Suprapubic skin (tissue), 4 donors: ENCODE data around the gene MYEOV. TPM values are rescaled to one million over a fixed set of nuclear protein-coding genes. Genes with fewer than 3 reads are reported as not detected.
A peak's percentile ranks its signal among the peaks of the same experiment; 100 is the strongest.

Experiments
- DNase-seq, 2 donors: peaks; one replicate each; pipeline ENCODE4 v3.0.0-alpha.2; 2019; ENCODE audit warnings: low spot score in 2 of 2
- H3K27ac ChIP-seq: fragments of 200-600 bp; sonication (generic); one replicate; pipeline ENCODE4 v1.5.1; 2019
- H3K27me3 ChIP-seq: fragments of 200-600 bp; sonication (generic); one replicate; pipeline ENCODE4 v1.5.1; 2019
- H3K36me3 ChIP-seq: fragments of 200-600 bp; sonication (generic); one replicate; pipeline ENCODE4 v1.5.1; 2019
- H3K4me1 ChIP-seq: fragments of 200-600 bp; sonication (generic); one replicate; pipeline ENCODE4 v1.5.1; 2019
- H3K4me3 ChIP-seq: fragments of 200-600 bp; sonication (generic); one replicate; pipeline ENCODE4 v1.5.1; 2019; ENCODE audit warnings: mild to moderate bottlenecking
- H3K9me3 ChIP-seq: fragments of 200-600 bp; sonication (generic); one replicate; pipeline ENCODE4 v1.5.1; 2019
- EP300 ChIP-seq: sonication (generic); formaldehyde crosslinking; IDR thresholded peaks from one replicate; pipeline ENCODE4 v1.6.1; 2017; ENCODE audit warnings: antibody characterized with exemption
- POLR2A ChIP-seq, 2 donors: fragments of 450-650 bp; IDR thresholded peaks; one replicate each; pipeline ENCODE4 v1.6.1; 2017; ENCODE audit warnings: antibody characterized with exemption in 2 of 2, mild to moderate bottlenecking in 2 of 2, moderate library complexity in 2 of 2
- POLR2AphosphoS5 ChIP-seq, 3 donors: sonication (generic); formaldehyde crosslinking; IDR thresholded peaks; one replicate each; pipeline ENCODE4 v1.6.1; 2017; ENCODE audit warnings: antibody characterized with exemption in 3 of 3
- whole genome bisulfite sequencing: methylation state at CpG from one replicate; pipeline ENCODE4 v1.1.5; 2018; 5-methylcytosine and 5-hydroxymethylcytosine counted together
- total RNA-seq, 4 donors: library from RNA; depleted of rRNA; stranded (reverse); fragments of >200 nt; gene quantifications; one replicate each; pipeline ENCODE4 v1.1.0, GENCODE V29; 2016
- TF ChIP-seq, protein P1 (sequence below), 2 donors: fragments of 200-600 bp in 1 of 2; fragments of 450-650 bp in 1 of 2; sonication (generic) in 1 of 2; IDR thresholded peaks; one replicate each; pipeline ENCODE4 v1.5.1; 2016 to 2019; ENCODE audit warnings: antibody characterized with exemption in 2 of 2, mild to moderate bottlenecking in 1 of 2, moderate library complexity in 1 of 2

The MYEOV gene
- total RNA-seq, 4 donors from 2014 or later, result 9.9 to 25.6 (median 15.8) TPM

DNA sequence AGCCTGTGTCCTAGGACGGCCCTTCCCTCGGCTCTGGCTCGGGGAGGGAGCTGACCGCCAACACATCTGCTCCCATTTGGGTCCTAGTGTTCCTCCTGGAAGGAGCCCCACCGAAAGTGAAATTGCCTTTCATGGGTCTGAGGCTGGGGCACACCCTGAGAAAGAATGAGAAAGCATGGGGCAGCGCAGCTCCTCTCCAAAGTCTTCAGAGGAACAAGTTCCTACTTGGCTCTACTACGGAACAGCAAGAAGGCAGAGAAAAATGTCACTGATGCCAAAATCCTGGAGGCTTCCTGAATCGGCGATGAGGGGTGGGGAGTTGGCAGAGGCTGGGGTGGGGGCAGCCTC is 41.5 kb upstream of the MYEOV start:
- Histone ChIP-seq H3K36me3 (no peaks in the 10 kb centered on the region), H3K4me1 (peaks cover 21% of the 10 kb centered on the region), H3K27me3 (no peaks in the 10 kb centered on the region), H3K9me3 (peaks cover 10% of the 10 kb centered on the region), H3K4me3 (peak overlapping the region; percentile 3), H3K27ac (peak overlapping the region; percentile 74)
- 47% methylated on average over 9 of the region's 9 CpGs for WGBS
- TF ChIP-seq POLR2AphosphoS5 (IDR thresholded peaks at IDR 0.05), result no peak
- TF ChIP-seq, protein P1, sequence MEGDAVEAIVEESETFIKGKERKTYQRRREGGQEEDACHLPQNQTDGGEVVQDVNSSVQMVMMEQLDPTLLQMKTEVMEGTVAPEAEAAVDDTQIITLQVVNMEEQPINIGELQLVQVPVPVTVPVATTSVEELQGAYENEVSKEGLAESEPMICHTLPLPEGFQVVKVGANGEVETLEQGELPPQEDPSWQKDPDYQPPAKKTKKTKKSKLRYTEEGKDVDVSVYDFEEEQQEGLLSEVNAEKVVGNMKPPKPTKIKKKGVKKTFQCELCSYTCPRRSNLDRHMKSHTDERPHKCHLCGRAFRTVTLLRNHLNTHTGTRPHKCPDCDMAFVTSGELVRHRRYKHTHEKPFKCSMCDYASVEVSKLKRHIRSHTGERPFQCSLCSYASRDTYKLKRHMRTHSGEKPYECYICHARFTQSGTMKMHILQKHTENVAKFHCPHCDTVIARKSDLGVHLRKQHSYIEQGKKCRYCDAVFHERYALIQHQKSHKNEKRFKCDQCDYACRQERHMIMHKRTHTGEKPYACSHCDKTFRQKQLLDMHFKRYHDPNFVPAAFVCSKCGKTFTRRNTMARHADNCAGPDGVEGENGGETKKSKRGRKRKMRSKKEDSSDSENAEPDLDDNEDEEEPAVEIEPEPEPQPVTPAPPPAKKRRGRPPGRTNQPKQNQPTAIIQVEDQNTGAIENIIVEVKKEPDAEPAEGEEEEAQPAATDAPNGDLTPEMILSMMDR (IDR thresholded peaks at IDR 0.05), result no peak
- TF ChIP-seq POLR2A (IDR thresholded peaks at IDR 0.05), result no peak
- no peak for TF ChIP-seq EP300
- no peak for DNase-seq

DNA sequence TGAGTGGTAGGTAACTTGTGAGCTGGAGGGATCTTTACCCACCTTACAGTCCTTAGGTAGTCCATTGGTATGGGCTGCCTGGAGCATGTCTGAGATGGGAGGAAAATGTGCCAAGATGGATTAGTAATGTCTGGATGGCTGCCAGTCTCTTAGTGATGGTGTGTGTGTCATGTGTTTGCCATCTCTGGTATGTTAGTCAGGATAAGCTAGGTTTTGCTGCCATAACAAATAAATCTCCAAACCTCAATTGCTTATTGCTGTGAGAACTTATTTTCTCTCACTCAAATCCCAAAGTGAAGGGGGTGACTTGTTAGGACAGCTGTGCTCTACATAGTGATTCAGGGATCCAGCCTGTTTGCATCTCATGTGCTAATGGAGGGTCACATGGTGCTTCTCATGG is 40.9 kb upstream of the MYEOV start:
- no peak overlapping the region for H3K4me3 ChIP-seq
- H3K27me3 ChIP-seq, result no peaks in the 10 kb centered on the region
- TF ChIP-seq EP300 (no peak), POLR2AphosphoS5 (IDR thresholded peaks at IDR 0.05) (no peak), POLR2A (IDR thresholded peaks at IDR 0.05) (no peak)
- TF ChIP-seq, protein P1 (IDR thresholded peaks at IDR 0.05), result no peak
- H3K4me1 ChIP-seq, result peaks cover 21% of the 10 kb centered on the region
- no peak for DNase-seq
- H3K36me3 ChIP-seq, result no peaks in the 10 kb centered on the region
- peaks cover 10% of the 10 kb centered on the region for H3K9me3 ChIP-seq
- H3K27ac ChIP-seq, result peak overlapping the region; percentile 74

DNA sequence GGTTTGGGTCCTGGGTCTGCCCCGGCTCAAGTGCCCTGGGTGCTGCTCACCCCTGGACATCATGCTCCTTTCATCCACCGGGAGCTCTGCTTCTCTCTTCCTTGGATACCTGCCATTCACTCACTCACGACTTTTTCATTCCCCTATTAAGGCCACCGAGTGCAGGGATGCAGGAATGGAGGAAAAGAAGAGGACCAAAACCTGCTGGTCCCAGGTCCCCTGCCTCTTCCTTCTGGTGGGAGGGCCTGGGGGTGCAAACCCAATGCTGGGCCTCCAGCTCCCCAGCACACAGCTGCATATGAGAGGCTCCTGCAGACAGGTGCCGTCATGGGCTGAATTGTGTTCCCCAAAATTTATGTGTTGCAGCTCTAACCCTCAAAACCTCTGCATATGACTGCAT is 36.8 kb upstream of the MYEOV start:
- TF ChIP-seq POLR2A (IDR thresholded peaks at IDR 0.05) (no peak), POLR2AphosphoS5 (IDR thresholded peaks at IDR 0.05) (no peak), EP300 (no peak)
- TF ChIP-seq, protein P1 (IDR thresholded peaks at IDR 0.05), result no peak
- Histone ChIP-seq H3K4me1 (peaks cover 12% of the 10 kb centered on the region), H3K27me3 (no peaks in the 10 kb centered on the region), H3K36me3 (no peaks in the 10 kb centered on the region), H3K9me3 (peaks cover 10% of the 10 kb centered on the region), H3K27ac (no peak overlapping the region), H3K4me3 (no peak overlapping the region)
- 90% methylated on average over 5 of the region's 5 CpGs for WGBS
- peak in 1 of 2 donors; percentile 12 for DNase-seq

DNA sequence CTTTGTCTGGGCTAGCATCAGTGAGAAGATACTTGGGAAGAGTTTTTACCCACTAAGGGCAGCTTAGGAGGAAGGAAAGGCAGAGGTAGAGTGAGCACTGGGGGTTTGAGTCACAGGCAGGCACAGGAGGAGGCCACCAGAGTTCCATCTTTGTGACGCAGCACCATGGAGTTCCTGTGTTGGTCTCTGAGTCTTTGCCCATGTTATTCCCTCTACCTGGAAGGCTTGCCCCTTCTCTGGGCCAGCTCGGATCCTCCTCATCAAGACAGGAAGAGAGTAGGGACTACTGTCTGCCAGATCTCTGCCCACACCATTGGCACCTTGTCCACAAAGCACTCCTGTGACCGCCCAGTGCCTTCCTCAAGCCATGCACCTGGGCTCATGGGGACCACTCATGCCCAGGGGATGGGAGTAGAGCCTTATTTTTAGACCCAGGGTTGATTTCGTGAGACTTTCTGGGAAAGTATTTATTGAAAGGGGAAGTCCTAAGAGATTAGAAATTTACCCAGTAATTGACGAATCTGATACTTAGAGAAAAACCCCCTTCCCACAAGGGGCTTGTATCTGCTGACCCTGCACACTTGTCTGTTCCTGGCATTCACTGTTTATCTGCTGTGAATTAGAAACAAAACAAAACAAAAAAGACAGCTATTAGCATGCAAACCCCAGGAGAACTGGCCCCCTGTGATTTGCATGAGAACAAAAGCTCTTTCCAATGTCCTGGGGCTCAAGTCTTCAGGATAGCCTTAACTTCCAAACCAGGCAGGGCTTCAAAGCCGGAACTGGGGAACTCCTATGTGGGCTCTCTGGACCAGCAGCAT is 35.9 kb upstream of the MYEOV start:
- no peak for TF ChIP-seq EP300
- TF ChIP-seq POLR2A (IDR thresholded peaks at IDR 0.05), result no peak
- TF ChIP-seq, protein P1 (IDR thresholded peaks at IDR 0.05), result no peak
- no peak for TF ChIP-seq POLR2AphosphoS5 (IDR thresholded peaks at IDR 0.05)
- 77% methylated on average over 6 of the region's 6 CpGs for WGBS
- no peak overlapping the region for H3K27ac ChIP-seq
- peaks cover 6% of the 10 kb centered on the region for H3K4me1 ChIP-seq
- peak in 1 of 2 donors; percentile 50 for DNase-seq
- no peak overlapping the region for H3K4me3 ChIP-seq
- H3K9me3 ChIP-seq, result peaks cover 10% of the 10 kb centered on the region
- H3K36me3 ChIP-seq, result no peaks in the 10 kb centered on the region
- no peaks in the 10 kb centered on the region for H3K27me3 ChIP-seq

DNA sequence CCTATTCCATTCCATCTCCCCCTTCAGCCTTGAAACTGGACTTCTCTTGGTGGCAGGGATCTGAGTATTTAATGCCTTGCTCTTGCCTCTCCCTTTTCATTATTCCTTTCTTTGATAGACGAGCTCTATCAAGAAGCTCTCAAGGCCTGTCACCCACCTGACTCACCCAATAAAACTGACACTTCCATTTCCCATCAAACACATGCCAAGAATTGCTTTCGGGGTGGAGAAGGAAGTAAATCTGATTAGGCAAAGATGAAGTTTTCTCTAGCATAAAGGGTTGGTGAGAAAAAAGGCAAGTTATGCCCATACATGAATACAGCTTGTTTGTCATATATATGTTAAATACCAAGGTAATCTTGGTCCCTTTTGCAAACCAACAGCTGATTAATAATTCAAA is 34.9 kb upstream of the MYEOV start:
- WGBS, result 14% methylated on average over 2 of the region's 2 CpGs
- TF ChIP-seq POLR2A (IDR thresholded peaks at IDR 0.05), result no peak
- TF ChIP-seq EP300, result no peak
- TF ChIP-seq POLR2AphosphoS5 (IDR thresholded peaks at IDR 0.05), result no peak
- TF ChIP-seq, protein P1 (IDR thresholded peaks at IDR 0.05), result no peak
- H3K27ac ChIP-seq, result no peak overlapping the region

More for the DNA sequence above, 34.9 kb upstream of the MYEOV start:
- DNase-seq, result no peak
- peaks cover 6% of the 10 kb centered on the region for H3K4me1 ChIP-seq
- no peaks in the 10 kb centered on the region for H3K27me3 ChIP-seq
- peaks cover 1% of the 10 kb centered on the region for H3K9me3 ChIP-seq
- no peak overlapping the region for H3K4me3 ChIP-seq
- H3K36me3 ChIP-seq, result no peaks in the 10 kb centered on the region
